Lower leg skin (tissue), 4 donors: ENCODE results near the gene RAPGEF6. TPM values are rescaled to one million over a fixed set of nuclear protein-coding genes. Genes with fewer than 3 reads are reported as not detected.

Source experiments
- DNase-seq, 2 donors: peaks; one replicate each; pipeline ENCODE4 v3.0.0-alpha.2; 2019; ENCODE audit warnings: low spot score in 2 of 2
- H3K4me3 ChIP-seq: fragments of 200-600 bp; sonication (generic); 2 replicates; pipeline ENCODE4 v1.5.1; 2017; ENCODE audit warnings: mild to moderate bottlenecking, low read depth; ENCODE audit not compliant: poor library complexity, severe bottlenecking
- POLR2A ChIP-seq, 2 donors: fragments of 450-650 bp; IDR thresholded peaks; one replicate each; pipeline ENCODE4 v1.6.1; 2016 to 2017; ENCODE audit warnings: antibody characterized with exemption in 2 of 2, mild to moderate bottlenecking in 1 of 2, moderate library complexity in 1 of 2
- WGBS, 2 donors: methylation state at CpG; one replicate each; pipeline ENCODE4 v1.1.5; 2018; 5-methylcytosine and 5-hydroxymethylcytosine counted together
- intact Hi-C: fragments of 100-400 bp; cut with DNase I; formaldehyde crosslinking; loops from one replicate; pipeline ENCODE4 v1.15.0; 2023; ENCODE audit warnings: low total_unique reads
- total RNA-seq, 4 donors: library from RNA; depleted of rRNA; stranded (reverse); fragments of >200 nt; gene quantifications; one replicate each; pipeline ENCODE4 v1.1.0, GENCODE V29; 2016
- TF ChIP-seq, protein P1 (sequence below), 3 donors: fragments of 450-650 bp; IDR thresholded peaks; one replicate each; pipeline ENCODE4 v1.5.1; 2016; ENCODE audit warnings: antibody characterized with exemption in 3 of 3, mild to moderate bottlenecking in 3 of 3, moderate library complexity in 2 of 3

RAPGEF6 gene
- total RNA-seq, 4 donors from 2014 or later, result 16.8 to 20.2 (median 18.9) TPM

DNA sequence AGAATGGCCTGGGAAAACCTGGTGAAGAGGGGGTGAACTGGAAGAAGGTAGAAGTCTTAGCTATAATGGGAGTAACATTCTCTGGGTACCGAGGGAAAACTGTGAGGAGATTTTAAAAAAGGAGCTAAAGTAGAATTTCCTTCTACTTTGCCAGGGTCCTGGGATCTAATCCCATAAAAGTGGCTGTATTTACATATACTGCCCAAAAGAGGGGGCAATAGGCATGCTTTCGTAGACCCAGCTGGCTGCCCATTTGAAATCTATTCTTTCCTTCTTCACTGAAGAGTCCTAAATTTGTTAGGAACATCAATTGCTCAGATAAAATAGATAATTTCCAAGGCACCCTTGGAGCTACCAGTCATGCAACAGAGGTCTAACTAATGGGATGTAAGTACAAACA is 212.0 kb downstream of the RAPGEF6 start:
- H3K4me3 ChIP-seq, result no peak overlapping the region
- DNase-seq, result no peak
- WGBS, 2 donors, result 79 to 97% methylated on average over 2 of the region's 2 CpGs
- TF ChIP-seq, protein P1, sequence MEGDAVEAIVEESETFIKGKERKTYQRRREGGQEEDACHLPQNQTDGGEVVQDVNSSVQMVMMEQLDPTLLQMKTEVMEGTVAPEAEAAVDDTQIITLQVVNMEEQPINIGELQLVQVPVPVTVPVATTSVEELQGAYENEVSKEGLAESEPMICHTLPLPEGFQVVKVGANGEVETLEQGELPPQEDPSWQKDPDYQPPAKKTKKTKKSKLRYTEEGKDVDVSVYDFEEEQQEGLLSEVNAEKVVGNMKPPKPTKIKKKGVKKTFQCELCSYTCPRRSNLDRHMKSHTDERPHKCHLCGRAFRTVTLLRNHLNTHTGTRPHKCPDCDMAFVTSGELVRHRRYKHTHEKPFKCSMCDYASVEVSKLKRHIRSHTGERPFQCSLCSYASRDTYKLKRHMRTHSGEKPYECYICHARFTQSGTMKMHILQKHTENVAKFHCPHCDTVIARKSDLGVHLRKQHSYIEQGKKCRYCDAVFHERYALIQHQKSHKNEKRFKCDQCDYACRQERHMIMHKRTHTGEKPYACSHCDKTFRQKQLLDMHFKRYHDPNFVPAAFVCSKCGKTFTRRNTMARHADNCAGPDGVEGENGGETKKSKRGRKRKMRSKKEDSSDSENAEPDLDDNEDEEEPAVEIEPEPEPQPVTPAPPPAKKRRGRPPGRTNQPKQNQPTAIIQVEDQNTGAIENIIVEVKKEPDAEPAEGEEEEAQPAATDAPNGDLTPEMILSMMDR (IDR thresholded peaks at IDR 0.05), result no peak
- TF ChIP-seq POLR2A (IDR thresholded peaks at IDR 0.05), result no peak
- intact Hi-C loops, result no loop called here

DNA sequence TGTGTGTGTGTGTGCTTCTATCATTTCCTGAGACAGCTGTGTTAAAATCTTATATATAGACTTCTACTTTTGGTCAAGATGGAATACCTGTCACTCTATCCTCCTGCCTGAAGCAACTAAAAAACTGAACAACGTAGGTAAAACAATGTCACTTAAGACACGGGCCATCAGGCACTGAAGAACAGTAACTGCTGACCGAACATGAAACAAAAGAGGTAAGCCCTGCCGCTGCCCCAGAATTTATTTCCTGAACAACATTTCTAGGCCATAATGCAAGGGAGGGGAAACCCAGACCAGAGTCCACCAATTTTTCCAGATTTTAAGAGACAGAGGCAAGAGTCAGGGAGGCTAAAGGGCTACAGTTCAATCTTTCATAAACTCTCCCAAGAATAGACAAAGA is 215.2 kb downstream of the RAPGEF6 start:
- intact Hi-C loops, result loop anchor here (10.0 kb wide), 1 partner anchor 255 kb away; the partner anchor contains the start of gene HINT1

DNA sequence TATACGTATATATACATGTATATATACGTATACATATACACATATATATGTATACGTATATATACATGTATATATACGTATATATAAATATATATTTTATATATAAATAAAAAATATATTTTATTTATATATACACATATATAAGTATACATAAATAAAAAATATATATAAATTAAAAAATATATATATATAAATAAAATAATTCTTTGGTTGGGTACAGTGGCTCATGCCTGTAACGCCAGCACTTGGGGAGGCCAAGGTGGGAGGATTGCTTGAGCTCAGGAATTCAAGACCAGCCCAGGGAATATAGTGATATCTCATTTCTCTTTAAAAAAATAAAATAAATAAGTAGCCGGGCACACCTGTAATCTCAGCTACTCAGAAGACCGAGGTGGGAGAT is 216.2 kb downstream of the RAPGEF6 start:
- TF ChIP-seq, protein P1 (IDR thresholded peaks at IDR 0.05), result no peak
- TF ChIP-seq POLR2A (IDR thresholded peaks at IDR 0.05), result no peak
- intact Hi-C loops, result loop anchor here (10.0 kb wide), 1 partner anchor 254 kb away; the partner anchor contains the start of gene HINT1
- 91 to 95% methylated on average over 7 of the region's 7 CpGs for WGBS, 2 donors
- no peak overlapping the region for H3K4me3 ChIP-seq
- DNase-seq, result no peak

More for the DNA sequence above, 215.2 kb downstream of the RAPGEF6 start:
- DNase-seq, result no peak
- TF ChIP-seq, protein P1 (IDR thresholded peaks at IDR 0.05), result no peak
- TF ChIP-seq POLR2A (IDR thresholded peaks at IDR 0.05), result no peak
- 85% methylated on average over 4 of the region's 4 CpGs for WGBS, 2 donors
- H3K4me3 ChIP-seq, result no peak overlapping the region

DNA sequence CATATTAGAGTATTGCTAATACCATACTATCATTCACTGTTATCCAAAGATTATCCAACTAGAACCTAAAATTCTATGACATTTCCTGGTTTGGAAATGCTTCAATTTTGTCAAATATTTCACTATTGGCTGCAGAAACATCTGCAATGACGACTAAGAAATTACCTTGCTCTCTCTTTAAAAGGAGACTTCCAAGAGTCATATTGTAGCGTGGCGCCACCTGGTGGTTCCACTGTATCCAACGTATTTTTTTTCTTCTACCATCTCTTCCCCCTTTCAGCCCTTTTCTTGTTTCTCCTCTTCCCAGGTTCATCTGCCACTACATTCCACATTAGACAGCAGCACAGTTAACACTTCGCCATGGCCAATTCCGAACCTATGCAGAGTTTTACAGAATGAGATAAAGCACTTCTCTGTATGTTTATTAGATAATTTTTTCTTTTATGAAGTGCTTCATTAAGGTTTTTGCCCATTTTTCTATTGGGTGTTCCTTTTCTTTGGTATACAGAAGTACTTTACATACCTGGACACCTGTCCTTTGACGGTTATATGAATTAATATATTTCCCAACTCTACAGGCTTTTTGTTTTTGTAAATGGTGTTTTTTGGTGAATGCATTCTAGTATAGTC is 217.7 kb downstream of the RAPGEF6 start:
- no peak for TF ChIP-seq POLR2A (IDR thresholded peaks at IDR 0.05)
- TF ChIP-seq, protein P1 (IDR thresholded peaks at IDR 0.05), result peak in 1 of 3 donors; percentile 26
- peak; percentile 63 to 94 for DNase-seq
- intact Hi-C loops, result loop anchor here (10.0 kb wide), 1 partner anchor 253 kb away; the partner anchor contains the start of gene HINT1
- 16 to 19% methylated on average over 7 of the region's 7 CpGs for WGBS, 2 donors
- H3K4me3 ChIP-seq, result no peak overlapping the region

DNA sequence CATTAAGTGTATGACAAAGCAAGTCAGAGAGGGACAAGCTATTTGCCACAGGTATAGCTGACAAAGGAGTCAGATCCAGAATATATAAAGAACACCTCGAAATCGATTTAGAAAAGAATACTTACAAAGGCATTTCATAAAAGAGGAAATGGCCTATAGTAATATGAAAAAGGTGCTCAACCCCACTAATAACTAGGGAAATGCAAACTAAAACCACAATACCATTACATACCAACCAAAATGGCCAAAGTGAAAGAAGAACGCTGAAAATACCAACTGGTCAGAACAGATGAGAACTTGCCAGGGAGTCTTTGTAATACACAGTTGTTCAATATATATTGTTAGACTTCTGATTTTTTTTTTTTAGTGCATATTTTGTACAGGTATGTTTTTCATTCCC is 218.3 kb downstream of the RAPGEF6 start:
- WGBS, 2 donors, result 62 to 72% methylated on average over 3 of the region's 3 CpGs
- no peak for TF ChIP-seq POLR2A (IDR thresholded peaks at IDR 0.05)
- TF ChIP-seq, protein P1 (IDR thresholded peaks at IDR 0.05), result no peak
- H3K4me3 ChIP-seq, result no peak overlapping the region
- intact Hi-C loops, result loop anchor here (10.0 kb wide), 1 partner anchor 252 kb away; the partner anchor contains the start of gene HINT1
- DNase-seq, result no peak
